ENCODE data around the gene RFX8.
"Not testable (repeated sequence)": the region's sequence is repeated elsewhere in the genome, so short reads cannot be mapped to it uniquely, and the experiment has no call there.

The RFX8 gene

GRCh38 chr2:101486258-101486701 lies 11.4 kb upstream of the RFX8 start:
- no peak for DNase-seq (ENCODE audit: low read depth in 2 of 2)

GRCh38 chr2:101485856-101486255 lies 10.9 kb upstream of the RFX8 start:
- no peak for DNase-seq (ENCODE audit: low read depth in 2 of 2)

DNA sequence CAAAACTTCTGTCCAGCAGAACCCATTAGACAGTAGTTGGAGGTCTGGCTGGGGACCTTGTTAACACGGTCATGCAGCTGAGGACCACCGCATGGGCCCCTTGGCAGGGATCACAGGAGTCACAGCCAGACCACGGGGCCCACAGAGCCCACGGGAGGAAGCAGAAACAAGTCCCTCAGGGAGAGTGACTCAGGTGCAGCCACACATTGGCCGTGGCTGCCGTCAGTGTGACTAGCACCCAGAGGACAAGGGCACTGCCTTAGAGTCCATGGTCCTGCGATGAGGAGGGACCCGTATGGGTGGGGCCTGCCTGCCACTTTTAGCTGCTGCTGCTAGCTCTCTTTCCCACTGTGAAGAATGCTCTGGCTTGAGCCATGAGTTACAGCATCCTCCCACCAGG lies 5.9 kb upstream of the RFX8 start:
- DNase-seq (ENCODE audit: low read depth in 2 of 2), result no peak

DNA sequence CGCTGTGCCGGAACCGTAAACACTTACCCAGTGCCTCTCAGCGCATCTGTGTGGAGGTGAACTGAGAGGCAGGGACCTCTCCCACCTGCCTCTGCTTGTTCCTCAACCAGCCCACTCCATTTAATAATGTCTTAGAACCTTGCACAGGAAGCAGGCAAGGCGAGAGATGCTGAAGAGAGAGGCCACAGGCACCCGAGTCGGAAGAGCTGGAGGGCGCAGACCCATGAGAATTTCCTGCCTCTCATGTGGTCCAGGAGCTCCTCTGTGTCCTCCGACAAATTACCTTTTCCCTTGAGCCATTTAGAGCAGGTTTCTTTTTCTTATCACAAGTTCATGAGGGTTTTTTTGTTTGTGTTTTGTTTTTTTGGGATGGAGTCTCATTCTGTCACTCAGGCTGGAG lies 4.9 kb upstream of the RFX8 start:
- DNase-seq (ENCODE audit: low read depth in 2 of 2), result no peak

DNA sequence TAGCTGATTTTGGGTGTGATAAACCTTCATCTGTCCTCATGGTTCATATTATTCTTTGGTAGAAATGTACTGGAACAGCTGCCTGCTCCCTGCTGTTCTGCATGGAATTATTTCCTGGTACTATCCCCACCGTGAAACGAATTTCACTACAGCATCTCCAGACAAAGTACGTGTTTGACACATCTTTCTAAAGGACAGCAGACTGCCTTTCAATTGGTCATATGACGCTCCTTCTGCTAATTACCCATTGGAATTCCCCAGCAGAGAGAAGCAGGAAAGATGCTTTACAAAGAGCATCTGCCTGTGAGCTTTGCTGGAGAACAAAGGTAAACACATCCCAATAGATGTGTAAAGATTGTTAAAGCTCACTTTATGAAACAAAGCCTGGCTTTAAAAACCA lies 4.4 kb upstream of the RFX8 start:
- no peak for DNase-seq (ENCODE audit: low read depth in 2 of 2)

- DNase-seq (ENCODE audit: low read depth in 2 of 2), result no peak
Observed at GRCh38 chr2:101478181-101479001, 3.5 kb upstream of the RFX8 start.

- no peak for DNase-seq (ENCODE audit: low read depth in 2 of 2)
Observed at GRCh38 chr2:101477556-101477955, 2.6 kb upstream of the RFX8 start.

DNA sequence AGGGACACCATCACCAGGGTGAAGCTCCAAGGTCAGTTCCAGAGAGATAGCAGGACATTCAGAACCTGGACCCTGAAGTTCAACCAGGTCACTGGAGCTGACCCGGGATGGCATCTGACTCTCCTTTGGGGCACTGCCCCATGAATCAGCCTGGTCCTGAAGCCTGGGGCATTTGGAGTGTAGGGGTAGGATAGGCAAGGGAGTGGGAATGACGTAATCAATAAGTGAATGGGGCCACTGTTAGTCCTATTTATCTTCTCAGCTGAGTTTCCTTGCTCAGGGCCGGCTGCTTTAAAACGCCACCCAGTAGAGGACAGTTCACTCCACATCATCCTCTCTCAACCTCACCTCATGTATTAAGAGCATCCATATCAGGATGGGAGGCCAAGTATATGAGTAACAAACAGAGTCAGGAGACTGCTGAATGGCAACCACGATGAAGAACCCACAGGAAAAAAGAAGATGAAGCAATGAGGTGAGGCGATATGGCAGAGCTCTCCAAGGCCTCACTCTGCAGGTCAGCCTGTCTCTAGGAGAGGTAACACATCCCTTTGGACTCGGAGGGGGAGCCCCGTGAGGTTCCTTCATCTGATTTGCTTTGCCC lies 1.8 kb upstream of the RFX8 start:
- no peak for DNase-seq (ENCODE audit: low read depth in 2 of 2)

DNA sequence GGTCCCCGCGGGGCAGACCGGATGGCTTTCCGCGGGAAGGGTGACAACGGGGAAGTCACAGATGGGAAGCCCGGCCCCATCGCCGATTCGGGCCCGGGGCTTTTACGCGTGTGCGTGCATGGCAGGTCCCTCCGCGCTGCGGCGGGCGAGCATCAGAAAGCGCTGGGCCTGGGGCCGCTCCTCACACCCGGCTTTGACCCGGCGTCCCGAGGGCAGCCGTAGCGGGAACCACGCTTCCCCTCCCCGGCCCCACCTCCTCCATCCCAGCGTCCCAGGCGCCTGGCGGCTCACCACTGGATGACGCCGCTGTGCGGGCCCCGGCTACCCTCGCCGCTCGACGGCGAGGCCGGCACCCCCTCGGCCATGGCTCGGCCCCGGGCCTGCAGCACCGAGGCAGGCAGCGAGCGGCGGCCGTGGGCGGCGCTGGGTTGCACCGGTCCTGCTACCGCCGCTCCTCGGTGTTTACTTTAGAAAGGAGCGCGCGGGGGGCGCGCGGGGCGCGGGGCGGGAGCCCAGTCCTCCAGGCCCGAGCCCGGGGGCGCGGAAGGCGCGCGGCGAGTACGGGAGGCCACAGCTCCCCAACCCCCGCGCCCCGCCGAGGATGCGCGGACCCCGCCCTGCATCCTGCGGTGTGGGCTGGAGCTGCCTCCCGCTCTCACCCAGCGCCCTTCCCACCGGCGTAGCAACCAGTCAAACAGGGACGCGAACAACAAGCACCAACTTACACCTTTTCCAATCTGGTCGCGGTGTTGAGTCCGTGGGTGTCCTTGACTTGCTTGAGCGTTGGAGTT lies 806 bp downstream of the RFX8 start:
- no peak for DNase-seq (ENCODE audit: low read depth in 2 of 2)

DNA sequence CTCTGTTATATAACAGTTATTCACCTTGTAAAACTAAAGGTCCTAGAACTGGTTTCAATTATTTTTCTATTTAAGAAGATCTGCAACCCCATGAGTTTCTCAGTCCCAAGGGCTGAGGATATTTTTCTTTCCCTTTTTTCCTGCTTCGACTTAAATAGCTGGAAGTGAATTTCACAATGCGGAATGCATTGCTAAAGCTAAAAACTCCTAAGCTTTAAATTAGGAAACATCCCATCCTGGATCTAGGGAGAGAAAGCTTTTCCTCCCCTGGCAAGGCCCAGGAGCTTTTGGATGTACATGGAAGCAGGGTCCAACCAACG lies 1.4 kb downstream of the RFX8 start:
- no peak for DNase-seq (ENCODE audit: low read depth in 2 of 2)

- DNase-seq (ENCODE audit: low read depth in 2 of 2), result no peak
Observed at GRCh38 chr2:101469863-101470262, 5.0 kb downstream of the RFX8 start.

- DNase-seq (ENCODE audit: low read depth in 2 of 2), result no peak
Observed at GRCh38 chr2:101467306-101467705, 7.6 kb downstream of the RFX8 start.

DNA sequence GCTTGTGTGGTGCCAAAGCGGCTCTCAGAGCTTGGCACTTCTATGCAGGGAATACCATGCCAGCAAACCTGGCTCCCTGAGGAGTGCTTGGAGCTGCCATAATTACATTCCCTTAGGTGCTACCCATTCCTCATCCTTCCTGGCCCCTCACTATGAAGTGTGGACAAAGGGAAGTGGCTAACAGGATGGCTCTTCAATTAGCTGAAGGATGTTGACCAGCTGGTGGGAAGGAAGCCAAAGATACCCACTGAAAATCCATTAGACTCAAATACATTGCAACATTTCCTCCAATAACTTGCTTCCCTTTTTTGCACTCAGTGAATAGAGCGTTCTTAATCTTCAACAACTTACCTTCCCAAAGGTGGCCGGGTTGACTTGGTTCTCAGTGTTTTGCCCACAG lies 8.5 kb downstream of the RFX8 start:
- DNase-seq (ENCODE audit: low read depth in 2 of 2), result no peak

GRCh38 chr2:101464841-101465240 lies 10.1 kb downstream of the RFX8 start:
- no peak for DNase-seq (ENCODE audit: low read depth in 2 of 2)

DNA sequence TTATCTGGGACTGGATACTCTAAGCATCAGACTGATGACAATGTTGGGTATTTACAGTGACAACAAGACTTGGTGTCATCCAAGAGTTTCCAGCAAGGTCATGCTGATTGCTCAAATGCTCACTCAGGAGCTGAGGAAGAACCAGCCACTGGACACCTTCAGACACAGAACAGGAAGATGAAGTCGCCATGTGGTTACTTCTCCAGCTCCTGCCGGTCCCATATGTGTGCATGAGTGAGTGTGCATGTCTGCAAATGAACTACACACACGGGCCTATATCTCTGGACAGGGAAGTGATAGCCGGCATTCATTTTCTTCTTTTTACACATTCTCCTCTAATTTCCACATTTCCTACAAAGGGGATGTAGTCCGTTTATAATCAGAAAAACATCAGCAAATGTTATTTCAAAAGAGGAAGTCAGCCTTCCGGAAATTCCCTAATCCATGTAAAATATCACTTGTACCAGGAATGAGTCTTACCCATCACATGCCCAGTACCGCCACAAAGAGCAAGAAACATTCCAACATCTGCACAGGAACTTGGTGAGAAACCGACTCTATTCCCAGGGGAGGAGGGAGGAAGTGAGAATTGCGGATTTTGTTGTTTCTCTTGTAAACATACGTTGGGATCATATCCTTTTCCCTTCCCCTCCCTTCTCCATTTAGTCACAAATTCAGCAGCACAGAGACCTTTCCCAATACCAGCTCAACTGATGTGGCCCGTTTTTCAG lies 10.8 kb downstream of the RFX8 start:
- no peak for DNase-seq (ENCODE audit: low read depth in 2 of 2)

DNA sequence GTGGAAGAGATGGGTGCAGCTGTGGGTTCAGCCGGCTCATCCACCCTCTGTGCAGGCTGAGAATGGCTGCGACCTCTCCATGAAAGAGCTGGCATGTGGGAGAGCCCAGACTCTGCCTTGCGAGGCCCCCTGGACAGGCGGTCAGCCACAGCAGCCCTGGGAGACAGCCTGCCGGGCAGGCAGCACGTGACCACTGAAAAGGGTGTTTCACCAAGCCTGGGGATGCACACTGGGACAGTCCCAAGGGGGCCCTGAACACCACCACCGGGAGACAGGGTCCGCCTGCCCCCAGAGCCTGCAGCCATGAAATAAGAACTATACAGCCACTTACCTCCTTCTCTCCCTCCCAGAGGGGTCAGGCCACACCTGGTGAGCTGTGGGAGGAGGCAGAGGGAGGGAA lies 11.5 kb downstream of the RFX8 start:
- no peak for DNase-seq (ENCODE audit: low read depth in 2 of 2)

DNA sequence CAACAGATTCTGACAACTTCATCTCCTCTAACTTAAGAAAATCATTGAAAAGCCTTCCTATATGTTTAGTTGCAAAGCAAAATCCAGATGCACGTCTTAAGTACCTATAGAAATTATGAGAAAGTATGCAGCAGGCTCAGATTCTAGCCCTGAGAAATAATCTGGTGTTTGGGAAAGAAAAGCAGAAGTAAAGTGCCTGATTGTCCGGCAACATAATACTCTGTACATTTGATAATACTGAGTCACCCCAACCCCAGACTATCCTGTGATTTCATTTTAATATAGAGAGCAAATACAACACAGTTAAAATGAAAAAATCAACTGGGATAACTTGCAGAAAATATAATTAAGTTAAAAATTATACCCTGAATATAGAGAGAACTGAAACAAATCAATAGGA lies 13.5 kb downstream of the RFX8 start:
- DNase-seq (ENCODE audit: low read depth in 2 of 2), result no peak

GRCh38 chr2:101454408-101454807 lies 20.5 kb downstream of the RFX8 start:
- not testable (repeated sequence) for DNase-seq (ENCODE audit: low read depth in 2 of 2)

- DNase-seq (ENCODE audit: low read depth in 2 of 2), result no peak
Observed at GRCh38 chr2:101450965-101451364, 23.9 kb downstream of the RFX8 start.

DNA sequence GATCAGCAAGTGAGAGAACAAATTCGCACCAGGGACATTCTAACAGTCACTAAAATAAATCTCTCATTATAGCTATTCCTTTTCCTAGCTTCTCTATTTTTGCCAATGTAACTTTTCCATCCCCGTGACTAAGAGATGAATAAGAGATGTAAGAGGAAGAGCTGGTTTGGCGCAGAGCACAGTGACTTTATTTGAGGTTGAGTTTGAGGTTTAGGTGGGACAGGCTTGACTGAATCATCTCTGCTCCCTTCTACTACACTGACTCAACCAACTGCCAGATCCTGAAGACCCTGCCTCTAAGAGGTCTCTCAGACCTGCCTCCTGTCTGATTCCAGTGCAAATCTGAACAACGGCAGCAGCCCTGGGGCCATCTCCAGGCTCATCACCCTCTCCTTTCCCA lies 28.0 kb downstream of the RFX8 start:
- no peak for DNase-seq (ENCODE audit: low read depth in 2 of 2)

- no peak for DNase-seq (ENCODE audit: low read depth in 2 of 2)
Observed at GRCh38 chr2:101442667-101443061, 32.2 kb downstream of the RFX8 start.

DNA sequence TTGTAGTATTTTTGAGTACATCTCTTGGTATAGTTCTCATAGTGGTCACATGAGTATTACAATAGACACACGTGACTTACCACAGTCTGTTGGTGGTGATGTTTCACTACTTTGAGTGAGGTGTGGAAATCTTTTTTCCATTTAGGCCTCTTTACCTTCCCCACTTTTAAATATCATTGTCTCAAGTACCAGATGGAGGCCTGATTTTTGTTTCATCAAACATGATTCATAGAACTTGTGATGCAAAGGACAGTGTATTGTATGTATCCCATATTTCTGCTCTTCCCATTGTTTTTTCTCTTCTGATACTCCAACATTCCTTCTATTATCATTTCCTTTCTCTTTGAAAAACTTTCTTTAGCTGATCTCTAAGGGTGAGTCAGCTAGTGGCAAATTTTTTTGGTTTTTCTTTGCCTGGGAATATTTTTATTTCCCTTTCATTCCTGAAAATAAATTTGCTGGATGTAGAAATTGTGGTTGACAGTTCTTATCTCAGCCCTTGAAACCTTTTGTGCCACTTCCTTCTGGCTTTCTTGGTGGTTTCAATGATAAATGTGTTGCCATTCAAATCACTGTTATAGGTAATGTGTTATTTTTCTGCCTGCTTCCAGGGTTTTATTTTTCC lies 32.8 kb downstream of the RFX8 start:
- no peak for DNase-seq (ENCODE audit: low read depth in 2 of 2)
